ENCODE results near the gene MST1.
A peak's percentile ranks its signal among the peaks of the same experiment; 100 is the strongest.

MST1 gene

DNA sequence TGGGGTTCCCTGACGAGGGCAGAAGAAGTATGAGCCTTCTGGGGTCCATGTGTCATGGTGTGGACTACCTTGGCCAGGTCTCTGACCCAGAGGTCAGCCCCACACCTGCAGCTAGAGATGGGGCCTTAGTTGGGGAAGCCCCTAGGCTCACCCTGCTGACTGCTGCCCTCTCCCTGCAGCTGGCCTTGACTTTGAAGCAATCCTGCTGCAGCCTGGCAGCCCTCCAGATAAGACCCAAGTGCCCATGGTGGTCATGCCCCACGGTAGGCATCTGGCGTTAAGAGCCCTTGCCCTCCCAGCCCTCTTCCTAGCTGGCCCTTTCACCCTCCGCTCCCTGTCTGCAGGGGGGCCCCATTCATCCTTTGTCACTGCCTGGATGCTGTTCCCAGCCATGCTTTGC lies 7.7 kb downstream of the MST1 start:
- DNase-seq (ENCODE audit: extremely low read depth, insufficient read length), result no peak
- H3K36me3 ChIP-seq (ENCODE audit: control insufficient read depth, insufficient read depth, low read length), result peaks cover 64% of the 10 kb centered on the region
- H3K4me3 ChIP-seq (replicated peaks; ENCODE audit: low read depth, low read length), result no peak overlapping the region

DNA sequence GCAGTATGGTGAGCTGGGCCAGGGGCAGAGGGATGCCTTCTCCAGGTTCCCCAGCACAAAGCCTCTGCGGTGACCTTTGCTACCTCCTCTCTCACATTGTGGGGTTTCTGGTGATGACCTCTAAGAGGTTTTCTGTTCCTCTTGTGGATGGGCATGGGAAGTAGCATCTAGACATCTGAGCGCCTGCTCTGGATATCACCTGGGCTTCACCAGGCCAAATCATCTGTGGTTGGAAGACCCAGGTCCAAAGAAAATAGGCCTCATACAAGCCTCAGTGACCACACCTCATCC lies 8.1 kb downstream of the MST1 start:
- TF ChIP-seq, protein P1, sequence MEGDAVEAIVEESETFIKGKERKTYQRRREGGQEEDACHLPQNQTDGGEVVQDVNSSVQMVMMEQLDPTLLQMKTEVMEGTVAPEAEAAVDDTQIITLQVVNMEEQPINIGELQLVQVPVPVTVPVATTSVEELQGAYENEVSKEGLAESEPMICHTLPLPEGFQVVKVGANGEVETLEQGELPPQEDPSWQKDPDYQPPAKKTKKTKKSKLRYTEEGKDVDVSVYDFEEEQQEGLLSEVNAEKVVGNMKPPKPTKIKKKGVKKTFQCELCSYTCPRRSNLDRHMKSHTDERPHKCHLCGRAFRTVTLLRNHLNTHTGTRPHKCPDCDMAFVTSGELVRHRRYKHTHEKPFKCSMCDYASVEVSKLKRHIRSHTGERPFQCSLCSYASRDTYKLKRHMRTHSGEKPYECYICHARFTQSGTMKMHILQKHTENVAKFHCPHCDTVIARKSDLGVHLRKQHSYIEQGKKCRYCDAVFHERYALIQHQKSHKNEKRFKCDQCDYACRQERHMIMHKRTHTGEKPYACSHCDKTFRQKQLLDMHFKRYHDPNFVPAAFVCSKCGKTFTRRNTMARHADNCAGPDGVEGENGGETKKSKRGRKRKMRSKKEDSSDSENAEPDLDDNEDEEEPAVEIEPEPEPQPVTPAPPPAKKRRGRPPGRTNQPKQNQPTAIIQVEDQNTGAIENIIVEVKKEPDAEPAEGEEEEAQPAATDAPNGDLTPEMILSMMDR (IDR thresholded peaks at IDR 0.05; ENCODE audit: insufficient read depth, low read length, poor library complexity, severe bottlenecking), result no peak
- Histone ChIP-seq H3K4me3 (replicated peaks; ENCODE audit: low read depth, low read length) (no peak overlapping the region), H3K27me3 (replicated peaks; ENCODE audit: control insufficient read depth, insufficient read depth, low read length) (no peaks in the 10 kb centered on the region), H3K36me3 (ENCODE audit: control insufficient read depth, insufficient read depth, low read length) (peaks cover 67% of the 10 kb centered on the region)
- no peak for DNase-seq (ENCODE audit: extremely low read depth, insufficient read length)

More for the DNA sequence above, 7.7 kb downstream of the MST1 start:
- no peaks in the 10 kb centered on the region for H3K27me3 ChIP-seq (replicated peaks; ENCODE audit: control insufficient read depth, insufficient read depth, low read length)
- TF ChIP-seq, protein P1 (IDR thresholded peaks at IDR 0.05; ENCODE audit: insufficient read depth, low read length, poor library complexity, severe bottlenecking), result no peak

DNA sequence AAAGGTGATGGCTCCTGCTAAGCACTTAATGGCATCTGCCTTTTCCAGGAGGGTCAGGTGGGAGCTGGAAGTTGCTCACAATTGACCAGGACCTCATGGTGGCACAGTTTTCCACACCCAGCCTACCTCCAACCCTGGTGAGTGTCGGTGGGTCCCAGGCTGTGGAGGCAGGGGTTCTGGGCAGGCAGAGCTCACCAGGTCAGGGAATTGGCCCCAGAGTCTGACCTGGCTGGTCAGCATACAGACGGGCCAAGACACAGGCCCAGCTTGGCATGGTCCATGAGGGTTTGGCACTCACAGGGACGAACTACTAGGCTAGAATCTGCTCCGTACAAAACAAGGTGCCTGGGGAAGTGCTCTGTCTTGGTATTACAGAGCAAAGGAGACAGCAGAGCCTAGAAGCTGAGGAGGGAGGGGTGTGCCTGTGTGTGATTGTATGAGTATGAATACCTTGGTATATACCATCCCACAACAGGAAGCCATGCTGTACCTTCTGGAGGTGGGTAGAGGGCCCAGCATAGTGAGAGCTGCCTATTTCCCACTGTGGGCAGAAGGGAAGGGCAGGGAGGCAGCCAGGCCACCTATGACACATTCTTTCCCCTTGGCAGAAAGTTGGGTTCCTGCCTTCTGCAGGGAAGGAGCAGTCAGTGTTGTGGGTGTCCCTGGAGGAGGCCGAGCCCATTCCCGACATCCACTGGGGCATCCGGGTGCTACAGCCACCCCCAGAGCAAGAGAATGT lies 8.6 kb downstream of the MST1 start:
- H3K36me3 ChIP-seq (ENCODE audit: control insufficient read depth, insufficient read depth, low read length), result peaks cover 71% of the 10 kb centered on the region

DNA sequence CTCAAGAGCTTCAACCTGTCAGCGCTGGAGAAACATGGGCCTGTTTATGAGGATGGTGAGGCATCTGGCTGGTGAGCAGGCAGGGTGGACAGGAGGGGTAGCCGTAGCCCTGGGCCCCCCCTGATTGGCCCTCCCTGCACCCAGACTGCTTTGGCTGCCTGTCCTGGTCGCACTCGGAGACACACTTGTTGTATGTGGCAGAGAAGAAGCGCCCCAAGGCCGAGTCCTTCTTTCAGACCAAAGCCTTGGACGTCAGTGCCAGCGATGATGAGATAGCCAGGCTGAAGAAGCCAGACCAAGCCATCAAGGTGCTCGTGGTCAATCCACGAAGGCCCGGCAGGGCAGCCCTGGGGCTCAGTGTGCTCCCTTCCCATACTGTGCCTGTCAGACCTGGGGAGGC lies 13.4 kb downstream of the MST1 start:
- no peak for DNase-seq (ENCODE audit: extremely low read depth, insufficient read length)

More for the DNA sequence above, 8.6 kb downstream of the MST1 start:
- Histone ChIP-seq H3K4me3 (replicated peaks; ENCODE audit: low read depth, low read length) (no peak overlapping the region), H3K27me3 (replicated peaks; ENCODE audit: control insufficient read depth, insufficient read depth, low read length) (no peaks in the 10 kb centered on the region)
- TF ChIP-seq, protein P1 (IDR thresholded peaks at IDR 0.05; ENCODE audit: insufficient read depth, low read length, poor library complexity, severe bottlenecking), result no peak
- no peak for DNase-seq (ENCODE audit: extremely low read depth, insufficient read length)

DNA sequence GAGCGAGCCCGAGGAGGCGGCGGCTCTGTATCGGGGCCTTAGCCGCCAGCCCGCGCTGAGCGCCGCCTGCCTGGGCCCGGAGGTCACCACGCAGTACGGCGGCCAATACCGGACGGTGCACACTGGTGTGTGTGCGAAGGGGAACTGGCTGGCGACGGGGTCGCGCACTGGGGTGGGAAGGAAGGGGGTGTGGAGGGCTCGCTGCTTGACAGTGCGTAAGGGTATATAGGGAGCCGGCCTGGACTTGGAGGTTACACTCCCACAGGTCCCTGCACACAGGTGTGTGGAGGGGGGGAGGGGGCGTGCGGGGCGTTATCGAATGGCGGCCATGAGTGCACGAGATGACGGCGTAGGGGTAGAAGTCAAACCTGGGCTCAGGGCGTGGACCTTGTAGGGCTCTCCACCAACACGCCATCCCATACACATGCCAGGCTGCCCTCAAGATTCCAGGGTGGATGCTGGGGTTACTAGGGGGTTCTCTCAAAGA lies 14.7 kb downstream of the MST1 start:
- TF ChIP-seq, protein P1 (IDR thresholded peaks at IDR 0.05; ENCODE audit: insufficient read depth, low read length, poor library complexity, severe bottlenecking), result no peak
- H3K4me3 ChIP-seq (replicated peaks; ENCODE audit: low read depth, low read length), result peak overlapping the region; percentile 89
- no peaks in the 10 kb centered on the region for H3K27me3 ChIP-seq (replicated peaks; ENCODE audit: control insufficient read depth, insufficient read depth, low read length)
- H3K36me3 ChIP-seq (ENCODE audit: control insufficient read depth, insufficient read depth, low read length), result peaks cover 34% of the 10 kb centered on the region
- DNase-seq (ENCODE audit: extremely low read depth, insufficient read length), result no peak

More for the DNA sequence above, 13.4 kb downstream of the MST1 start:
- peaks cover 47% of the 10 kb centered on the region for H3K36me3 ChIP-seq (ENCODE audit: control insufficient read depth, insufficient read depth, low read length)
- TF ChIP-seq, protein P1 (IDR thresholded peaks at IDR 0.05; ENCODE audit: insufficient read depth, low read length, poor library complexity, severe bottlenecking), result no peak
- H3K27me3 ChIP-seq (replicated peaks; ENCODE audit: control insufficient read depth, insufficient read depth, low read length), result no peaks in the 10 kb centered on the region
- no peak overlapping the region for H3K4me3 ChIP-seq (replicated peaks; ENCODE audit: low read depth, low read length)

Measured in GM06990 (cell line).